Ishikawa (cell line): ENCODE data around the gene MAG.

Experiments used
- CEBPB ChIP-seq: IDR thresholded peaks from 2 replicates; pipeline ENCODE4 v1.6.1; 2012
- CREB1 ChIP-seq: IDR thresholded peaks from 2 replicates; pipeline ENCODE4 v1.6.1; 2012; ENCODE audit warnings: low read depth
- EGR1 ChIP-seq: IDR thresholded peaks from 2 replicates; pipeline ENCODE4 v1.6.1; 2012
- EP300 ChIP-seq: IDR thresholded peaks from 2 replicates; pipeline ENCODE4 v1.6.1; 2012; ENCODE audit warnings: borderline replicate concordance
- MAX ChIP-seq: IDR thresholded peaks from 2 replicates; pipeline ENCODE4 v1.6.1; 2012
- NFIC ChIP-seq: IDR thresholded peaks from 2 replicates; pipeline ENCODE4 v1.6.1; 2012
- RAD21 ChIP-seq: IDR thresholded peaks from 2 replicates; pipeline ENCODE4 v1.6.1; 2012; ENCODE audit warnings: low read depth
- REST ChIP-seq: IDR thresholded peaks from 2 replicates; pipeline ENCODE4 v1.6.1; 2012; ENCODE audit warnings: low read depth, mild to moderate bottlenecking
- TCF12 ChIP-seq: IDR thresholded peaks from 2 replicates; pipeline ENCODE4 v1.6.1; 2012; ENCODE audit warnings: low read depth
- TEAD4 ChIP-seq: IDR thresholded peaks from 2 replicates; pipeline ENCODE4 v1.6.1; 2012
- USF1 ChIP-seq: IDR thresholded peaks from 2 replicates; pipeline ENCODE4 v1.6.1; 2012
- YY1 ChIP-seq: IDR thresholded peaks from 2 replicates; pipeline ENCODE4 v1.6.1; 2012; ENCODE audit warnings: low read depth
- ZBTB7A ChIP-seq: IDR thresholded peaks from 2 replicates; pipeline ENCODE4 v1.6.1; 2012; ENCODE audit warnings: low read depth

GRCh38 chr19:35329323-35329722, 37.4 kb downstream of the MAG start:
- TF ChIP-seq YY1 (no peak), TCF12 (no peak), EGR1 (no peak), MAX (no peak), RAD21 (no peak), CEBPB (no peak), ZBTB7A (no peak), REST (no peak), USF1 (no peak), CREB1 (no peak), EP300 (no peak), NFIC (no peak), TEAD4 (no peak)
